Measurements from ENCODE around the gene TAF1D.

DNA sequence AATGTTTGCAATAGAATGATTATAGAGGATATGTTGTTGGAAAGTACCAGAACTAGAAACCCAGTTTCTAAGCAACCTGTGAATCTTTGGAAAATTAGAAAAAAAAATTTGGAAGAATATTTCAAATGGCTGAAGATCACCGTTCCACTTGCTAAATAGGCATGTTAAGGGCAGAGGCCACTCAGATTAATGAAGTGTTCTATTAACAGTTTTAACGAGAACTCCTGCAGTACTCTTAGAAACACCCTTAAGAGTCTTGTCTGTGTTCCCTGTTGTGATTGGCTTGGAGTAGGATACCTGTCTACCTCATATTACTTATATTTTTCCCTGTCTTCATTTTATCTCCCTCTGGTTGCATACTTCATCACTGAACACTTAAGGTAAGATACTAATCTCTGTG lies 4.8 kb upstream of the TAF1D start:
- TF ChIP-seq, protein P1, sequence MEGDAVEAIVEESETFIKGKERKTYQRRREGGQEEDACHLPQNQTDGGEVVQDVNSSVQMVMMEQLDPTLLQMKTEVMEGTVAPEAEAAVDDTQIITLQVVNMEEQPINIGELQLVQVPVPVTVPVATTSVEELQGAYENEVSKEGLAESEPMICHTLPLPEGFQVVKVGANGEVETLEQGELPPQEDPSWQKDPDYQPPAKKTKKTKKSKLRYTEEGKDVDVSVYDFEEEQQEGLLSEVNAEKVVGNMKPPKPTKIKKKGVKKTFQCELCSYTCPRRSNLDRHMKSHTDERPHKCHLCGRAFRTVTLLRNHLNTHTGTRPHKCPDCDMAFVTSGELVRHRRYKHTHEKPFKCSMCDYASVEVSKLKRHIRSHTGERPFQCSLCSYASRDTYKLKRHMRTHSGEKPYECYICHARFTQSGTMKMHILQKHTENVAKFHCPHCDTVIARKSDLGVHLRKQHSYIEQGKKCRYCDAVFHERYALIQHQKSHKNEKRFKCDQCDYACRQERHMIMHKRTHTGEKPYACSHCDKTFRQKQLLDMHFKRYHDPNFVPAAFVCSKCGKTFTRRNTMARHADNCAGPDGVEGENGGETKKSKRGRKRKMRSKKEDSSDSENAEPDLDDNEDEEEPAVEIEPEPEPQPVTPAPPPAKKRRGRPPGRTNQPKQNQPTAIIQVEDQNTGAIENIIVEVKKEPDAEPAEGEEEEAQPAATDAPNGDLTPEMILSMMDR (IDR thresholded peaks at IDR 0.05) = no peak
- TF ChIP-seq EZH2phosphoT487 (IDR thresholded peaks at IDR 0.05) = no peak
